ENCODE results near the gene NOL4L.

NOL4L gene

GRCh38 chr20:32452776-32453466, 132.2 kb downstream of the NOL4L start:
- no peak for DNase-seq

DNA sequence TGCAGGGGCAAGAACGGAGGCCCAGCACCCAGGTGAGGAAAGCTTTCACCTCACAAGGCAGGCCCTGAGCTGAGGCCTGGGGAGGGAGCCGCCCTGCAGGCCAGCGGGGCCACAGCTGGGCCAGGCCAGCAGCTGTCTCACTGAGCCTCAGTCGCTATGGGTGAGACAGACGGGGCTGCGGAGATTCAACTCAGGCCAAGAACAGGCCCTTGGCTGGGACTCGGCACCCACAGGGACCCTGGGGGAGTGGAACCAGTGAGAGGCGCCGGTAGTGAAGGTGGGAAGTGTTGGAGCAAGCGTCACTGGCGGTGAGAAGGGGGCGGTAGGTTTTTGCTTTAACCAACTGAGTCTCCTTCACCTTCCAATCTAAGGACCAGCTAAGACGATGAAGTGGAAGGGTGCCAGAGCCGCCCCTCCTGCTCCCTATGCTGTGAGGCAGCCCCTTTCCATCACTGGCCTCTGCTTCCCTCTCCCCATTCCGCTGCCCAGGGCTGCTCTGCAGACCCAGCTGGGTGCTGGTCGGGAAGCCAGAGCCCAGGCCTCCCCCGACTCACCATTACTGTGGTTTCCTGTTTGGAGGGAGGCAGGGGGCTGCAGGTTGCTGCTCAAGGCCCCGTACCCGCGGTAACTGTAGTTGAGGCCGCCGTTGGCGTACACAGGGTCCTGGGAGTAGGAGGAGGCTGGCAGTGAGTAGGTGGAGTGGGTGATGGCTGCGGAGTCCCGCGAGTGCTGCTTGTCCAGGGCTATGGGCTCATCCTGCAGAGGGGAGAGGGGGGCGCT, 133.3 kb downstream of the NOL4L start:
- no peak for DNase-seq

- no peak for DNase-seq
These were observed 133.8 kb downstream of the NOL4L start for GRCh38 chr20:32451340-32451681.

- DNase-seq = no peak
These were observed 134.6 kb downstream of the NOL4L start for GRCh38 chr20:32450484-32451061.

DNA sequence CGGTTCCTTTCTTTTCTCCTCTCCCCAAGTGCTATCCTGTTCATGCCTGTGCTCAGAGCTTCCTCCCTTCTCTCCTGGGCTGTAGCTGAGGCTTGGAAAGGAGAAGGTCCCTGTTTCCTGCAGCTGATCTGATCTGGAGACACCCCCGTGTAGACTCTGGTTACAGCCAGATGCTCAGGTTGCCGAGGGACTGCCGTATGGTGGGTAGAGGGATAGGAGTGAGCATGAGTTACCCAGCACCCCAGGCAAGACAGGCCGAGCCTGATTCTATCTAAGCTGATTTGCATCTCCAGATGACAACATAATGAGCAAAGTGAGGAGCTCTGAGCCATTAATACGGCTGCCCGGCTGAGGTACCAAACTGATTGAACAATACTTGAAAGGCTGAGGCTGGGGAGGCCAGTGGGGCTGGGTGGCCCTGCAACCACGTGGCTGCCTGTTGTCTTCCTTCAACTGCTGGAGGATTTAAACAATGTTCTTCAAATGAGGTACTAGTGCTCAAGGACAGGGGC, 135.2 kb downstream of the NOL4L start:
- no peak for DNase-seq

DNA sequence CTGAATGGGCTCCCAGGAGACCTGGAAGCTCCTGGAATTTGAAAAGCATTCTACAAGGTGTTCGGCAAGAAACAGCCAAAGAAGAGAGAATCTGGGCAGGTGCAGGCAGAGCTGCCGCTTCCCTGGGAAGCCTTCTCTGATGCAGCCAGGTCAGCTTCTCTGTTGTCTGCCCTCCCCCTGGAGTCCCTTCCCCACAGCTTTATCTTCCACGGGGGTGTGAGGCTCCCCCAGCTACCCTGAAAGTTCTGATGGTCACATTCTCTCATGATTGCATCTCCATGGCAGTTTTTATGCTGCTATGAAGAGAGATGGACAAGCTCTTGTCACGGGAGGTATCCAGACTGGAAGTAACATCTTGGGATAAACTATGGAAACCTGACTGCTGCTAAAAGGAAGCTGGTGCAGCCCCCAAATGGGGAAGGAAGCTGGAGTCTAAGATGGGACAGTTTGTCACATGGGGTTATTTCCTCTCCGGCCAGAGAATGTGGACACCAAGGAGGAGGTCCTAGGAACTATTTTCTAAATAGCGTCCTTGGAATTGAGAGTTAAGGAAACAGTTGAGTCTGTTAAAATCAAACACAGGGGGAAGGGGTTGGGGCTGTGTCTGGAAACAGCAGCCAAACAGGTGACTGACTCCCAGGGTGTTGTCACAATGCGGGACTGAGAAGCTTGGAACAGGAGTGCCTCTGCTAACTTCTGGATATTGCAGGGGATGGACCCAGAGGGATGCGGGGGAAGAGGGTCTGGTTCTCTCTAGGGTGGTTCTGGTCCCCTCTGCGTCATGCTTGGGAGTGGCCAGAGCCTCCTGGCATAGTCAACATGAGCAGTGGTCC, 135.9 kb downstream of the NOL4L start:
- no peak for DNase-seq

DNA sequence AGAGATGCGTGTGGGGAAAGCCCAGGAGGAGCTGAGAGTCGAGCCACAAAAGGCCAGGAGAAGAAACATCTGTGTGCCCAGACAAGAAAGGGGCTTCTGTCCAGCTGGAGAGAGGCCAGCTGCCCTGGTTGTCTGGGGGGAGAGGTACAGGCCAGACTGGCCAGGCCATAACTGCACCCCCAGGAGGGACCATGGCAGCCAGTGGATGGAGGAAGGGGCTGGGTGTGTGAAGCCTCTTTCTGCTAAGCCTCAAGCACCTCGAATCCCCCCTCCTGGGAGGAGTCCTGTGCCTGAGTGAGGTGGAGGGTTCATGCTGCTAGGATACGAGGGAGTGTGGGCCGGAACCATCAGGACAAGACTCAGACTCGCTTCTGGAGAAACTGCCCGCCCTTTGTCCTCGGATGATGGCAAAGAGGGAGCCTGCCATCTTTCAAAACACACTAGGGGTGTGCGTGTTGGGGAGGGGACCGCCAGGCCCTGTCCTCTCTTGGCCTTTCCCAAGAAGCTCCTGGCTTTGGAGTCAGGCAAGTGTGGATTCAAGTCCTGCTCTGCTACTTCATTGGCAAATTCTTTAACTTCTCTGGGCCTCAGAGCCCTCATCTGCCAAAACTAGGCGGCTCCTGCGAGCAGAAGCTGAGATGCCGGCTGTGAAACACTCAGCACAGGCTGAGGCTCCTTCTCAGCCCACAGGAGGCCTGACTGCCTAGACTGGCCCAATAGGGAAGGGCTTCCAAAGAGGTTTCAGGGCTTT, 136.7 kb downstream of the NOL4L start:
- no peak for DNase-seq

DNA sequence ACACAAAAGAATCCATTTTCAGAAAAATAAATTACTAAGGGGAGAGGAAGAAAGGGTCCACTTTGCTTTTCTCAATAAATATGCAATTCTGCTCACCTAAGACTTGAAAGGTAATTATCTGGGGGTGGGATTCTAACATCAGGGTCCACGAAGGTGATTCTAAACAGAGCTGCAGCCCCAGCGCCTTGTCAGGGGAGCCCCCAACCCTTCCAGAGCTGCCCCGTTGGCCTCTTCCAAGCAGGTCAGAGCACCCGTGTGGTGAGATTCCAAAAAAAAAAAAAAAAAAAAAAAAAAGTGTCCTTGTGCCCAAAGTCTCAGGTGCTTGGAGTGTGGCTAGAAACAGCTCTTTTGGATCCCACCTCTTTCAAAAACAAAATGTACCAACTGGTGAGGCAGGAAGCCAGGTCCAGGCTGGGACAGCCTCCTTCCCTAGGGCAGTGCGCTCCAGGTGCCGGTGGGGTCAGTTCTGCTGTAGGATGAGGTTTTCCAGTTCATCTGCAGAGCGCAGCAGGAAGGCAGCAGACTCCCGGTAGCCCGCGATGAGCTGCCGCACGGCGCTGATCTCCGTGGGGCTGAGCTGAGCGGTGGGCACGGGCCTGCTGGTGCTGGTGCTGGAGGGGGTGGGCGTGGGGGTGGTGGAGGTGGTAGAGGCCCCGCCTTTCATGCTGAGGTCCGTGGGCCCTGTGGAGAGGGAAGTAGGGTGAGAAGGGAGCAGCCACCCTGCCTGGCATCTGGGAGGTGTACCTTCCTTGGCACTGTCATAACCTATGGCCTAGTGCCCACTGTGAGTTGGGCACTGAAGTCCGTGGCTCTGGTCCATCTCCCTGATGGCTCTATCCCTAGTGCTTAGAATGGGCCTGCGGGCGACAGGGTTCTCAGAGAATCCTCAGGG, 137.8 kb downstream of the NOL4L start:
- DNase-seq = no peak

GRCh38 chr20:32446301-32447100, 138.6 kb downstream of the NOL4L start:
- DNase-seq = no peak

DNA sequence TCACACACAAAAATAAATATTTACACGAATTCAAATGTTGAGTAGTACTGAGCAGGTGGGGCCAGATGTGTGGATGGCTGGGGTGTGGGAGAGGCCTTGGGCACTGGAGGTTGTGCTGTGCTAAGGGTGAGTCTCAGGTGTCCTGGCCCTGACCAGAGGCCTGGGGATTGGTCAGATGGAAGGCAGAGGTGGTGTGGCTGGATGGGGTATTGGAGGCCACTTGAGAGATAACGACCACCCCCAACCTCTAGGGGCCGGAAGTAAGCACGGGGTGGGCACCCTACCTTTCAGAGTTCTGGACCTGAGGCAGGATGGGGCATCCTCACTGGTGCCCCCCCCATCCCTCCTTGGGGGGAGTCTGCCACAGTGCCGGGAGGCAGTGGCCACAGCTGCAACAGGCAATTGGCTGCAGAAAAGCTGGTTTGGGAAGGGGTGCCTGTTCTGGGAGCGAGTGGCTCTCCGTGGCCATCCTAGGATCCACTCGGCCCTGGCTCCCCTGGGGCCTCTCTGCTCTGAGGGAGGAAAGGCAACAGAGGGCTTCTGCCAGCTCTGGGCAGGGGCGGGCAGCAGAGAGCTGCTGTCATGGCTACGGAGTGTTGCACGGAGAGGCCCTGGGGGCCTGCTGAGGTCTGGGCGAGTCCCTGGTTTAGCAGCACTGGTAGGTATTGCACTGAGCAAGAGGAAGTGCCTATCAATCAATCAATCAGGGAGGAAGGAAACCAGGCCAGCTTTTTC, 139.4 kb downstream of the NOL4L start:
- no peak for DNase-seq

DNA sequence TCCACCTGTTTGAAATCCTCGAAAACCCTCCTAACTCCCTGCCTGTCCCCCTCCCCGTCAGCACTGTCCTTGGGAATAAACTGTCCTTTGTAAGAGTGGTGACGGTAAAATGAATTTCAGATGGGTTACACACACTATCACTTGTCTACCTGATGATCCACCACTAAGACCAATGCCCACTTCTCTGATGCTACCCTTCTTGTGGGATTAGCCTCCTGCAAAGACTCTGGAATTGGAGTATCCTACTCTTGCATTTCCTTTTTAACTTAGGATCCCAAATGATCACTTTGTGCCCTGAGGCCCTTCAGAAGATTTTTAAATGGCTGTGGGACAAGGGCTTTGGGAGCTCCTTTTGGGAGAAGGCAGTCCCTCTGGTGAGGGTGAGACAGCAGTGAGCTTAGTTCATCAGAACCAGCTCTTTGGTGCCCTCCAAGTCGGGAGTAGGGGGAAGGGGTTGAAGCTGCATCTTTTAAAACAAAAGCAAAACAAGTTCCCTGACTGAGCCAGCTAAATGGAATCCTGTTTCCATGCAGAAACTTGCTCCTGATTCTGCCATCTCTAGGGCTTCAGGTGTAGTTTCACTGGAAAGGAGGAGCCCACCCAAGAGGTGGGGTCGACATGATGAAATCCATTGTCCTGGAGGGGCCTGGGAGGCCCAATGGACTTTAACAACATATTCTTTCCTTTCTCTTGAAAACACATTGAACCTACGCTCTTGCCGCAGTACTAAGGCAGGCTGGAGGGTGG, 140.5 kb downstream of the NOL4L start:
- DNase-seq = no peak

- no peak for DNase-seq
These were observed 141.7 kb downstream of the NOL4L start for GRCh38 chr20:32443386-32443974.

GRCh38 chr20:32442630-32443373, 142.3 kb downstream of the NOL4L start:
- DNase-seq = no peak

GRCh38 chr20:32441638-32442037, 143.5 kb downstream of the NOL4L start:
- no peak for DNase-seq

DNA sequence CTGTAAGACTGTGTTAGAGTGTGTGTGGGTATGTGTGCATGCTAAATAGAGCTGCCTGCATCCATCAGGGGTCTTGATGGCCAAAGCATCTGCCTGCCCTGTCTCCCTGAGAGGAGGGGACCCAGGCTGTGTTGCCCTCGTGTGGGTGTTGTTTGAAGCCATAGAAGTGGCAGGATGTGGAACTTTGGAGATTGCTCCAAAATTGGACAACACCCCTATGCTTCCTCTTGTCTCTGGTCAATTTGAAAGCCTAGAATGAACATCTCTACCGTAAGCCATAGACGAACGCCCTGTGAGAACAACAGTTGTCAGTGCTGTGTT, 144.4 kb downstream of the NOL4L start:
- no peak for DNase-seq

DNA sequence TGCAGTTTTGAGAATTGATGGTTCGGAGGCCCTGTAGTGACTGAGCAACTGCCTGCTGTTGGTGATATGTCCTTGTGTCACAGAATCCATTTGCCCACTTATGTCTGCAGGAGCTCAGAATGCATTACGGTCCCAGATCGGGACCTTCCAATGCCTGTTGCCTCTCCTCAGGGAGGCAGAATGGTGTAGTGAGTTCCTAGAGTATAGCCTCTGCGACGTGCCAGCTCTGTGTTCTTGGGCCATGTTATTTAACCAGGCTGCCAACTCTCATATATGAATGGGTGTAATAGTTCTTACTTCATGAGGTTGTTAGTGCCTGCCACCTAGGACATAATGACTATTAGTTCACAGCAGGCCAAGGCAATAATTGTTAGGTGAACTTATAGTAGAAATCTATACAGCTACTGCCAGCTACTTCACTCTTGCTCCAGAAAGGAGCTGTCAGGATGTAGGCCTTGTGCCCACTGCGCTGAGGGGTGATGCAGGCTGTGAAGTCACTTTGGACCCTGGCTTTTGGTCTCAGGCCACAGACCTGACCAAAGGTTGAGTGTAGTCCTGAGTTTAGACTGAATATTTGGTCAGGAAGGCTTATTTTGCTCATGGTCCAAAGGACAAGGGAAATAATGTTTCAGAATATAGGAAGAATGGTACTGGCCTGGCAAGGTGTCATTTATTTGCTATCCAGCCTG, 144.9 kb downstream of the NOL4L start:
- no peak for DNase-seq

DNA sequence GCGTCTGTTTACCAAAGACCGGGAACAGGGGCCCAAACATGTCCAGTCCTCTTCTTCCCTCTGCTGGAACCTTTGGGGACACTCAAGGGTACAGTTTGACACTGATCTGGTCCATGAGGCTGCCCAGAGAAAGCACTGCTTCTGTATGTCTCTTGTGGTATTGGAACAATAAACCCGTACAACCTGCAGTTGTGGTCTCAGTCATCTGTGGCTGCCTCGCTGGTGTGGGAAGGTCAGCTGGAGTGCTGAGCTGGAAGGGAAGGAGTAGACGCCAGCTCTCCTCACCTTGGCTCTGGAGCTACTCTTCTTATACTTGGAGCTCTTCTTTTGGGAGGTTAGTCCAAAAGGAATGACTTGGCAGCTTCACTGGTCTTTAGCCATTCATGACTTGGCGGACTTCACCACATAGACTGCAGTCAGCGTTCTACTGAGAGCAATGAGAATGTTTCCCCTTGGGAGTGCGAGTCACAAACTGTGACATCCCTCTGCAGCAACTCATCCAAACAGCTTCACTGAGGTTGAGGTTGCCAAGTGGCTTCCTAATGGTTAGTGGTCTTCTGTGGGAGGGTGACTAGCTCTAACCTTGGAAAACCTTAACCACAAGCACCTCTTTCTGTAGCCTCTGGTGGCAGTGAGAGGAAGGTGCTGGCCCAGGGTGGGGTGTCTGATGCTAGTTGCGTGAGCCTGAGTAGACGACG, 145.9 kb downstream of the NOL4L start:
- no peak for DNase-seq

Data from activated CD4-positive, alpha-beta T cell treated with anti-CD3 and anti-CD28 coated beads, Interleukin-2, amount 50 U/mL, for 1 hour (primary cell).